Measurements from ENCODE around the gene PTP4A2.
"Not testable (repeated sequence)": the region's sequence is repeated elsewhere in the genome, so short reads cannot be mapped to it uniquely, and the experiment has no call there.

The PTP4A2 gene

DNA sequence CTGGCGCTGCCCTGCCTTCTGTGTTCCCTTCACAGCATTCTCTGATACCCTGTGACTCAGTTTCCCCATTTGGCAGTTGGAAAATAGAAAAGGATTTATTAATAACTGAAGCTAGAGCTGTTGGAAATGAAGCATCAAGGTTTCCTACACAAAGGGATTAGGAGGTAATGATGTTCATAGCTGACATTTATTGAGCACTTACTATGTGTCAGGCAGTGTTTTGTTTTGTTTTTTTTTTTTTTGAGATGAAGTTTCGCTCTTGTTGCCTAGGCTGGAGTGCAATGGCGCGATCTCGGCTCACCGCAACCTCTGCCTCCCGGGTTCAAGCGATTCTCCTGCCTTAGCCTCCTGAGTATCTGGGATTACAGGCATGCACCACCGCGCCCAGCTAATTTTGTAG lies 7.5 kb upstream of the PTP4A2 start:
- DNase-seq = not testable (repeated sequence)

GRCh38 chr1:31944205-31945089 lies 6.3 kb upstream of the PTP4A2 start:
- DNase-seq = peak; percentile 68

DNA sequence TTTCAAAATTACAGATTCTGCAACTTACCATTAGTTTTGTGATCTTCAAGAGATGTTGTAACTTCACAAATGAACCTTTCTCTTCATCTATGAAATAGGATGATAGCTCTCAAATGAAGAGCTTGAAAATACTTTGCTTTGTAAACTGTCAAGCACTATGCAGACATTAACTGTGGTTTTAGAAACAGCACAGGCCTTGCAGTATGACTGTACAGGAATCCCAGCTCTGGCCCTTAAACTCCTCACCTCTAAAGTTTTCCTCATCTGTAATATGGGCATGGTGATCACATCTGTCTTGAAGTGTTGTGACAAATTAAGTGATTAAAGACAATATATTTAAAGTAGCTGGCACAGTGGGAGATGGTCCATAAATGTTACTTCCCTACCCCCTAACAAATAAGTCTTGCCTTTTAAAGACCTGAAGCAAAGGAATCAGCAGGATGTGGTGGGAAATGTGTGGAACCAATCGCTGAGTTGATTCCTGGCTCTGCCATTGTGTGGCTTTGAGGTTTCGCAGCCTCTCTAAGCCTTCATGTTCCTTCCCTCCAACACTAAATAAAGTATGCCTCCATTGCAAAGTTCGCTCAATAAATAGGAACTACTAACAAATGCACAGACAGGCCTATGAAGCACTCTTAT lies 5.5 kb upstream of the PTP4A2 start:
- no peak for DNase-seq

GRCh38 chr1:31942061-31942460 lies 3.9 kb upstream of the PTP4A2 start:
- DNase-seq = peak; percentile 72

DNA sequence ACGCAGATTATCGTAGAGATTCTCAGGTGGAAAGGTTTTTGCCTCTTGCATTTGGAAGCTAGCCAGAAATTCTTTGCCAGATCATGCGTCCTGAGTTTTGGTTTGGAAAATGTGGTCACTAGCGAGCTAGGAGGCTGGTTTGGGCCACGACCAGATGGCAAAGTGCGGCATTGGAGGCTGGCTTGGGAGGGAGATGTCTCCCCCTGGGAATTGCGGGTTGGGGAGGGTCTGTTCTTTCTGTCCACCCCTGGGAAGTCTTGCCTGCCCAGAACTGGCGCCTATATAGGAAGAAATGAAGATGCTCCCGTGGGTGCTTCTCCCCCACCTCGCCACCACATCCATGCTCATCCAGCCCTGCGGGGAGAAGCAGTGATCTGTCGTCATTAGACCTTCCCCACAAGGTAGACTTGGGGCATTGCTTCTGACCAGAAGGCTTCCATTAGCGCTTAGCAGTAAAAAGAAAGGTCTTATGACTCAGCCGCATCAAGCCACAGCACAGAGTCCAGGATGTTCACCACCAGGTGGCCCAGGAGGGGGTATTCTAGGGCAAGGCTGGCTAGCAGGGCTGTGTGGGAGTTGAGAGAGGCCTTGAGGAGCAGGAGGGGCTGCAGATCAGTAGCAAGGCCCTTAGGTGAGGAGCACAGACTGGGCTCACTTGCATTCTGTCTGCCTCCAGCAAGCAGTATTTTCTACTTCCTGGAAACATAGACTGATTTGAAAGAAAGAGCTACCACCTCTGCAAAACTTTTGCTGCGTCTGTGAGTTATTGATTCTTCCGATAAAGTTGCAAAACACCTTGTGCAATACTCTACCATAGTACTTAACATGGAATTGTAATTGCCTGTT lies 1.5 kb upstream of the PTP4A2 start:
- DNase-seq = peak; percentile 65

DNA sequence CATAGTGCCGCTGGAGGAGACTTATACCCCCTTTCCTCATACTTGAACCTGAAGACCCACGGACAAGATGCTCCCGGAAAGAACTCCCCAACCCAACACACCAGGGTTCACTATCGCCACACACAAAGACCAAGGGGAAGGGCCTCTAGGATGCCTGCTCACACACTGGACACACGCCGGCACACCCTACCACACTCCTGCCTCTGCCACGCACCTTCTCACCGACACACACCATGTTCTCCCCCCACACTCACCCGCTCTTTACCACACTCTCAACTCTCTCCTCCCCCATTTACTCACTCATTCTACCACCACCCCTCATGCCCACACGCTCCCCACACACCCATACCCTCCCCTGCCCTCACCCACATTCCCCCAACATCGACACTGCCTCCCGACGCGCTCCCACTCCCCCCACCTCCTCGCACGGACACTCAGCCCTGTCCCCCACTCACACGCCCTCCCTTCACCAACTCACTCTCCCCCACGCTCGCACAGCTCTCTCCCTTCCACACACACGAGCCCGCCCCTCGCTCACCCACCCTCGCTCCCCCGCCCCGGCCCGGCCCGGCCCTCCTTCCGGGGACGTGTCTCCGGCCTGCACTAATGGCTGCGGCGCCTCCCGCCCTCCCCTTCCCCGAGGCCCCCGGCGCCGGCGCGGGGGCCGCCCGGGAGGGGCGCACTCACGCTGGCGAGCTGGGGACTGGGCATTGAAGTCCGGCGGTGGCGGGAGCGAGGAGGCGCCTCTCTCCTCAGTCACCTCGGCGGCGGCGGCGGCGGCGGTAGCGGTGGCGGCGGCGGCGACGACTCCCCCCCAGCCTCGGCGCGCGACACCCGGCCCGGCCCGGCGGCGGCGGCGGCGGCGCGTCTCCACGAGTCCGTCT lies 626 bp downstream of the PTP4A2 start:
- peak; percentile 62 for DNase-seq

GRCh38 chr1:31936981-31937299 lies 1.2 kb downstream of the PTP4A2 start:
- DNase-seq = no peak

GRCh38 chr1:31936278-31936980 lies 1.7 kb downstream of the PTP4A2 start:
- peak; percentile 77 for DNase-seq

DNA sequence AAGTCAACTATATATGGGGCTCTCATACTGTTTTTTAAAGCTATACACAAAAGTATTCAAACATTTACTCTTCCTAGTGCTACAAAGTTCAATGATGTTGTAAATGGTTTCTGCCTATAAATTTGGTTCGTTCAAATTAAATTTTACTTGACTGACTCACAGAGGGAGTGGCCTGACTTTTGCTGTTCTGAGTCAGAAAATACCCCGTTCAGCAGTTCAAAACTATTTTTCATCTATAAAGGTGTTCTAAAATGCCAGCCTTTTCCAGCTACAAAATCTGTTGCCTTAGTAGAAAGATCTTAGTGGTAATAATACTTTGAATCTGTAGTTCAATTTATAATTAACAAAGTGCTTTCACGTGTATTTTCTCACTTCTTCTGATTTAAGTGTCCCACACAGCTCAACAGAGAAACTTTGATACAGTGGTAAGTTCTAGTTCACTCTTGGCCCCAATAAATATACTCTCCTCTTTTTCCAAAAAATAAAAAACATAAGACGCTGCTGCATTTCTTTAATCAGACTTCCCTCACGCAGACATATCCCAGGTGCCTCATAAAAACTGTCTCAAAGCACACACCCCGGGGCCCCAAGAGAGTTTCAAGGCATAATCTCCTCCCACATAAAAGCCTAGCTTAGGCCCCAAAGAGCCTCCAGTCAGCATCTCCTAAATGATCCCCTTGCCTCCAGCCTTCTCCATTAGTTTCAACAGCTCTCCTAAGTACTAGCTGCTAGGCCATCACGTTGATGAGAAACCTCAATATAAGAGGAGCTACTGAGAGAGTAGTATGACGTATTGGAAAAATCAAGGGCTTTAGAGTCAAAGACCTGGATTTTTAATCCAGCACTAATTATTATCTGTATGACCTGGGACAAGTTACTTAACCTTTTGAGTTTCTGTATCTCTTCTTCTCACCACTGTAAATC lies 3.2 kb downstream of the PTP4A2 start:
- DNase-seq = no peak

GRCh38 chr1:31932491-31933316 lies 5.5 kb downstream of the PTP4A2 start:
- DNase-seq = peak; percentile 39

GRCh38 chr1:31931593-31932225 lies 6.5 kb downstream of the PTP4A2 start:
- peak; percentile 83 for DNase-seq

GRCh38 chr1:31930836-31931592 lies 7.2 kb downstream of the PTP4A2 start:
- no peak for DNase-seq

DNA sequence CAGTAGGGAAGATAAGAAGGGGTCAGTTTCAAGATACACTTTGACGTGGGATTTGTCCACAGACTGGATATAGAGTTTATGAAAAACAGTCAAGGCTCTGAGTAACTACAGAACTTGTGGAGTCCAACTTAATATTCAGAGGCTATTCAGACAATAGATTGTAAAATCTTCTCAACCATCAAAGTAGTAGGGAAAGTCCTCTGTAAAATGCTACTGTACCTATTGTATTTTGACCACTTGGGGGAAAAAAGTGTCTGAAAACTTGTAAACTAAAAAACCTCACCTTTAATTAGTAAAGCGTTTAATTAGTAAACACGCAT lies 10.5 kb downstream of the PTP4A2 start:
- no peak for DNase-seq

GRCh38 chr1:31926853-31927660 lies 11.1 kb downstream of the PTP4A2 start:
- DNase-seq = no peak

DNA sequence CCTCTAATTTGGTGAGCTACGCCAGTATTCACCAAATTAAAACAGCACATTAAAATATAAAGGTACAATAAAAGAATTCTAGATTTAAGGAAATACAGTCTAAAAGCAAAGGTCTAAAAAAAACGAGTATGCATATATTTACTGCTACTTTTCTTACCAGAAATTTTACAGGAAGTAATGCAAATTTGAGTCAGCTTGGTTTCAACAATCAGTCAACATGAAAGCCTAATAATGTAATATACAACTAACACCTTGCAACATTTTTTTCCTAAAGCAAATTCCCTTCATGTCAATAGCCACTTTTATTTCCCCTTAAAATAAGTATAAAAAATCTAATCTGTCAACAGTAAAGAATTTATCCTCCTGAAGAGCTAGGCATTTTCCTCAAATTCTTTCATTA lies 11.9 kb downstream of the PTP4A2 start:
- DNase-seq = peak; percentile 69

DNA sequence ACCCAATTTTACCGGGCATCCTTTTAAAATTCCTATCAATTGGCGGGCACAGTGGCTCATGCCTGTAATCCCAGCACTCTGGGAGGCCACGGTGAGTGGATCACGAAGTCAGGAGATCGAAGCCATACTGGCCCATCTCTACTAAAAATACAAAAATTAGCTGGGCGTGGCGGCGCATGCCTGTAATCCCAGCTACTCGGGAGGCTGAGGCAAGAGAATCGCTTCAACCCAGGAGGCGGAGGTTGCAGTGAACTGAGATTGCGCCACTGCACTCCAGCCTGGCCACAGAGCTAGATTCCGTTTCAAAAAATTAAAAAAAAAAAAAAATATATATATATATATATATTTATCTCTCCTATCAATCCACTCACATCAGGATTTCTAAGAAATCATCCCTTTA lies 12.3 kb downstream of the PTP4A2 start:
- DNase-seq = not testable (repeated sequence)

- DNase-seq = no peak
These were observed 13.3 kb downstream of the PTP4A2 start for GRCh38 chr1:31924839-31925238.
